T-helper 2 cell treated with Interferon-gamma antibody and Interleukin-4, amounts not matched to agents 5 μg/mL and 100 μg/mL, for 36 hours (primary cell): ENCODE data around the gene ASH1L.
A peak's percentile ranks its signal among the peaks of the same experiment; 100 is the strongest.
"Not testable (repeated sequence)": the region's sequence is repeated elsewhere in the genome, so short reads cannot be mapped to it uniquely, and the experiment has no call there.

Experiments
- DNase-seq: peaks from one replicate; pipeline ENCODE4 v3.0.0; 2021; ENCODE audit warnings: low spot score
- H3K27ac Mint-ChIP-seq: one replicate; pipeline ENCODE4 v1.8.0; 2021; ENCODE audit warnings: mild to moderate bottlenecking, mixed read lengths
- H3K27me3 Mint-ChIP-seq: one replicate; pipeline ENCODE4 v1.8.0; 2021; ENCODE audit warnings: low read depth, mixed read lengths
- H3K36me3 Mint-ChIP-seq: one replicate; pipeline ENCODE4 v1.8.0; 2021; ENCODE audit warnings: low read depth, mixed read lengths
- H3K4me1 Mint-ChIP-seq: one replicate; pipeline ENCODE4 v1.8.0; 2021; ENCODE audit warnings: low read depth, mixed read lengths
- H3K4me3 Mint-ChIP-seq: one replicate; pipeline ENCODE4 v1.8.0; 2022; ENCODE audit warnings: mild to moderate bottlenecking, moderate library complexity, mixed read lengths
- H3K9me3 Mint-ChIP-seq: one replicate; pipeline ENCODE4 v1.8.0; 2021; ENCODE audit warnings: mixed read lengths

ASH1L gene

GRCh38 chr1:155527677-155528076 lies 34.9 kb downstream of the ASH1L start:
- Mint-ChIP-seq H3K36me3 (peaks cover 4% of the 10 kb centered on the region), H3K27me3 (no peaks in the 10 kb centered on the region), H3K9me3 (no peaks in the 10 kb centered on the region), H3K27ac (no peak overlapping the region), H3K4me1 (peaks cover 18% of the 10 kb centered on the region), H3K4me3 (no peak overlapping the region)
- no peak for DNase-seq

GRCh38 chr1:155526356-155526755 lies 36.2 kb downstream of the ASH1L start:
- H3K36me3 Mint-ChIP-seq = peaks cover 5% of the 10 kb centered on the region
- no peak overlapping the region for H3K27ac Mint-ChIP-seq
- H3K27me3 Mint-ChIP-seq = no peaks in the 10 kb centered on the region
- H3K9me3 Mint-ChIP-seq = no peaks in the 10 kb centered on the region
- no peak for DNase-seq
- peaks cover 18% of the 10 kb centered on the region for H3K4me1 Mint-ChIP-seq
- H3K4me3 Mint-ChIP-seq = no peak overlapping the region

GRCh38 chr1:155522069-155522468 lies 40.5 kb downstream of the ASH1L start:
- no peak overlapping the region for H3K27ac Mint-ChIP-seq
- H3K27me3 Mint-ChIP-seq = no peaks in the 10 kb centered on the region
- no peaks in the 10 kb centered on the region for H3K9me3 Mint-ChIP-seq
- no peak overlapping the region for H3K4me3 Mint-ChIP-seq
- H3K4me1 Mint-ChIP-seq = peaks cover 22% of the 10 kb centered on the region
- peaks cover 22% of the 10 kb centered on the region for H3K36me3 Mint-ChIP-seq
- no peak for DNase-seq

- peaks cover 28% of the 10 kb centered on the region for H3K36me3 Mint-ChIP-seq
- H3K4me1 Mint-ChIP-seq = peaks cover 30% of the 10 kb centered on the region
- no peak for DNase-seq
- H3K27ac Mint-ChIP-seq = peak overlapping the region; percentile 36
- no peak overlapping the region for H3K4me3 Mint-ChIP-seq
- H3K27me3 Mint-ChIP-seq = no peaks in the 10 kb centered on the region
- H3K9me3 Mint-ChIP-seq = no peaks in the 10 kb centered on the region
Observed at GRCh38 chr1:155518484-155518883, 44.1 kb downstream of the ASH1L start.

GRCh38 chr1:155514582-155515187 lies 47.9 kb downstream of the ASH1L start:
- peaks cover 31% of the 10 kb centered on the region for H3K36me3 Mint-ChIP-seq
- no peaks in the 10 kb centered on the region for H3K9me3 Mint-ChIP-seq
- H3K4me3 Mint-ChIP-seq = peak overlapping the region; percentile 47
- peaks cover 27% of the 10 kb centered on the region for H3K4me1 Mint-ChIP-seq
- no peak for DNase-seq
- peak overlapping the region; percentile 64 for H3K27ac Mint-ChIP-seq
- H3K27me3 Mint-ChIP-seq = no peaks in the 10 kb centered on the region

- Mint-ChIP-seq H3K27ac (no peak overlapping the region), H3K4me1 (peaks cover 26% of the 10 kb centered on the region), H3K27me3 (no peaks in the 10 kb centered on the region), H3K4me3 (no peak overlapping the region), H3K36me3 (peaks cover 25% of the 10 kb centered on the region), H3K9me3 (no peaks in the 10 kb centered on the region)
- no peak for DNase-seq
Observed at GRCh38 chr1:155513300-155513916, 49.2 kb downstream of the ASH1L start.

GRCh38 chr1:155511385-155511784 lies 51.2 kb downstream of the ASH1L start:
- not testable (repeated sequence) for H3K4me3 Mint-ChIP-seq, H3K27ac Mint-ChIP-seq, H3K9me3 Mint-ChIP-seq, H3K27me3 Mint-ChIP-seq, DNase-seq
- Mint-ChIP-seq H3K36me3 (peaks cover 22% of the 10 kb centered on the region), H3K4me1 (peaks cover 31% of the 10 kb centered on the region)

- no peak overlapping the region for H3K4me3 Mint-ChIP-seq
- no peaks in the 10 kb centered on the region for H3K27me3 Mint-ChIP-seq
- peaks cover 28% of the 10 kb centered on the region for H3K36me3 Mint-ChIP-seq
- peak overlapping the region; percentile 49 for H3K27ac Mint-ChIP-seq
- H3K4me1 Mint-ChIP-seq = peaks cover 29% of the 10 kb centered on the region
- no peak for DNase-seq
- no peaks in the 10 kb centered on the region for H3K9me3 Mint-ChIP-seq
Observed at GRCh38 chr1:155509064-155509463, 53.5 kb downstream of the ASH1L start.

- Mint-ChIP-seq H3K36me3 (peaks cover 27% of the 10 kb centered on the region), H3K27me3 (no peaks in the 10 kb centered on the region), H3K4me1 (peaks cover 25% of the 10 kb centered on the region), H3K9me3 (no peaks in the 10 kb centered on the region), H3K4me3 (peak overlapping the region; percentile 70), H3K27ac (peak overlapping the region; percentile 69)
- DNase-seq = no peak
Observed at GRCh38 chr1:155507945-155508344, 54.7 kb downstream of the ASH1L start.

- H3K36me3 Mint-ChIP-seq = peaks cover 17% of the 10 kb centered on the region
- H3K9me3 Mint-ChIP-seq, H3K27ac Mint-ChIP-seq, H3K27me3 Mint-ChIP-seq, DNase-seq, H3K4me3 Mint-ChIP-seq: not testable (repeated sequence)
- peaks cover 25% of the 10 kb centered on the region for H3K4me1 Mint-ChIP-seq
Observed at GRCh38 chr1:155505963-155506362, 56.6 kb downstream of the ASH1L start.

GRCh38 chr1:155504207-155504606 lies 58.4 kb downstream of the ASH1L start:
- no peak overlapping the region for H3K27ac Mint-ChIP-seq
- peaks cover 31% of the 10 kb centered on the region for H3K4me1 Mint-ChIP-seq
- no peak overlapping the region for H3K4me3 Mint-ChIP-seq

GRCh38 chr1:155499953-155500639 lies 62.5 kb downstream of the ASH1L start:
- Mint-ChIP-seq H3K36me3 (peaks cover 5% of the 10 kb centered on the region), H3K27ac (no peak overlapping the region), H3K4me3 (no peak overlapping the region), H3K27me3 (no peaks in the 10 kb centered on the region), H3K9me3 (no peaks in the 10 kb centered on the region), H3K4me1 (peaks cover 16% of the 10 kb centered on the region)
- DNase-seq = no peak

More at GRCh38 chr1:155504207-155504606, 58.4 kb downstream of the ASH1L start:
- Mint-ChIP-seq H3K27me3 (no peaks in the 10 kb centered on the region), H3K9me3 (no peaks in the 10 kb centered on the region), H3K36me3 (peaks cover 17% of the 10 kb centered on the region)
- no peak for DNase-seq

GRCh38 chr1:155499263-155499662 lies 63.3 kb downstream of the ASH1L start:
- Mint-ChIP-seq H3K9me3 (no peaks in the 10 kb centered on the region), H3K4me3 (no peak overlapping the region), H3K27ac (no peak overlapping the region), H3K4me1 (peaks cover 14% of the 10 kb centered on the region), H3K27me3 (no peaks in the 10 kb centered on the region), H3K36me3 (peaks cover 2% of the 10 kb centered on the region)
- no peak for DNase-seq

- not testable (repeated sequence) for H3K27me3 Mint-ChIP-seq, DNase-seq, H3K4me3 Mint-ChIP-seq, H3K27ac Mint-ChIP-seq, H3K9me3 Mint-ChIP-seq, H3K36me3 Mint-ChIP-seq, H3K4me1 Mint-ChIP-seq
Observed at GRCh38 chr1:155493595-155493994, 69.0 kb downstream of the ASH1L start.
